GM06990 (cell line): ENCODE data around the gene DHRS11.

Experiments used
- DNase-seq: peaks from one replicate; pipeline ENCODE4 v3.0.0-alpha.2; 2011; ENCODE audit not compliant: insufficient read length; ENCODE audit errors: extremely low read depth
- H3K27me3 ChIP-seq: replicated peaks from 2 replicates; pipeline ENCODE4 v1.6.0; 2011; ENCODE audit warnings: low read length; ENCODE audit not compliant: control insufficient read depth, insufficient read depth
- H3K36me3 ChIP-seq: 2 replicates; pipeline ENCODE4 v1.5.1; 2011; ENCODE audit warnings: low read length; ENCODE audit not compliant: control insufficient read depth, insufficient read depth
- H3K4me3 ChIP-seq: replicated peaks from 2 replicates; pipeline ENCODE4 v1.5.1; 2011; ENCODE audit warnings: low read depth, mild to moderate bottlenecking, control low read depth, low read length
- TF ChIP-seq, protein P1 (sequence below): IDR thresholded peaks from 2 replicates; pipeline ENCODE4 v1.5.1; 2011; ENCODE audit warnings: low read length, control low read depth, mild to moderate bottlenecking, inconsistent platforms; ENCODE audit not compliant: insufficient read depth, poor library complexity, severe bottlenecking

Gene DHRS11

DNA sequence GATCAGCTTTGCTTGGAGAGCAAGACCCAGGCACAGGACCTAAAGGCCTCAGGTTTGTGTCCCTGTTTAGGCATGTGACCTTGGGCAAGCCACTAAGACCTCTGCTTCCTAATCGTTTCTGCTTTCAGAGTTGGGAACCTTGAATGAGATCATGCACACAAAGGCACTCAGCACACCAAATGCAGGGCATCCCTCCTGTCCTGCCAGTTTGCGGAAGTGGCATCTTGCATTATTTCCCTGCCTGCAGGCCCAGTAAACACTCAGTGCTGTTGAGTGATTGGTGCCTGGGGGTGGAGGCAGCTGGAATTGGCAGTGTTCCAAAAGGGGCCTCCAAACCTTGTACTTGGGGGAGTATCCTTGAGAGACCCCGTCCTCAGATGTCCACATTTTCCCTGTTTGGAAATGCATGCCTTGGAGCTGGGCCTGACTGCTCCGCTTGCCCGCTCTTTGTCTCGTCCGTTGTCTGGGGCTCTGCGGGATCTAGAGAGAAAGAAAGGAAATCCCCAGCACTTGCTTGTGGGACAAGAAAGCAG is 38.4 kb downstream of the DHRS11 start:
- TF ChIP-seq, protein P1, sequence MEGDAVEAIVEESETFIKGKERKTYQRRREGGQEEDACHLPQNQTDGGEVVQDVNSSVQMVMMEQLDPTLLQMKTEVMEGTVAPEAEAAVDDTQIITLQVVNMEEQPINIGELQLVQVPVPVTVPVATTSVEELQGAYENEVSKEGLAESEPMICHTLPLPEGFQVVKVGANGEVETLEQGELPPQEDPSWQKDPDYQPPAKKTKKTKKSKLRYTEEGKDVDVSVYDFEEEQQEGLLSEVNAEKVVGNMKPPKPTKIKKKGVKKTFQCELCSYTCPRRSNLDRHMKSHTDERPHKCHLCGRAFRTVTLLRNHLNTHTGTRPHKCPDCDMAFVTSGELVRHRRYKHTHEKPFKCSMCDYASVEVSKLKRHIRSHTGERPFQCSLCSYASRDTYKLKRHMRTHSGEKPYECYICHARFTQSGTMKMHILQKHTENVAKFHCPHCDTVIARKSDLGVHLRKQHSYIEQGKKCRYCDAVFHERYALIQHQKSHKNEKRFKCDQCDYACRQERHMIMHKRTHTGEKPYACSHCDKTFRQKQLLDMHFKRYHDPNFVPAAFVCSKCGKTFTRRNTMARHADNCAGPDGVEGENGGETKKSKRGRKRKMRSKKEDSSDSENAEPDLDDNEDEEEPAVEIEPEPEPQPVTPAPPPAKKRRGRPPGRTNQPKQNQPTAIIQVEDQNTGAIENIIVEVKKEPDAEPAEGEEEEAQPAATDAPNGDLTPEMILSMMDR = no peak
- Histone ChIP-seq H3K4me3 (no peak overlapping the region), H3K27me3 (no peaks in the 10 kb centered on the region; the same call in 1 of the 2 replicates), H3K36me3 (no peaks in the 10 kb centered on the region)
- DNase-seq = no peak

- Histone ChIP-seq H3K36me3 (no peaks in the 10 kb centered on the region), H3K4me3 (no peak overlapping the region), H3K27me3 (no peaks in the 10 kb centered on the region; the same call in 1 of the 2 replicates)
- TF ChIP-seq, protein P1 = no peak
- no peak for DNase-seq
Observed at GRCh38 chr17:36631022-36631421, 39.3 kb downstream of the DHRS11 start.

DNA sequence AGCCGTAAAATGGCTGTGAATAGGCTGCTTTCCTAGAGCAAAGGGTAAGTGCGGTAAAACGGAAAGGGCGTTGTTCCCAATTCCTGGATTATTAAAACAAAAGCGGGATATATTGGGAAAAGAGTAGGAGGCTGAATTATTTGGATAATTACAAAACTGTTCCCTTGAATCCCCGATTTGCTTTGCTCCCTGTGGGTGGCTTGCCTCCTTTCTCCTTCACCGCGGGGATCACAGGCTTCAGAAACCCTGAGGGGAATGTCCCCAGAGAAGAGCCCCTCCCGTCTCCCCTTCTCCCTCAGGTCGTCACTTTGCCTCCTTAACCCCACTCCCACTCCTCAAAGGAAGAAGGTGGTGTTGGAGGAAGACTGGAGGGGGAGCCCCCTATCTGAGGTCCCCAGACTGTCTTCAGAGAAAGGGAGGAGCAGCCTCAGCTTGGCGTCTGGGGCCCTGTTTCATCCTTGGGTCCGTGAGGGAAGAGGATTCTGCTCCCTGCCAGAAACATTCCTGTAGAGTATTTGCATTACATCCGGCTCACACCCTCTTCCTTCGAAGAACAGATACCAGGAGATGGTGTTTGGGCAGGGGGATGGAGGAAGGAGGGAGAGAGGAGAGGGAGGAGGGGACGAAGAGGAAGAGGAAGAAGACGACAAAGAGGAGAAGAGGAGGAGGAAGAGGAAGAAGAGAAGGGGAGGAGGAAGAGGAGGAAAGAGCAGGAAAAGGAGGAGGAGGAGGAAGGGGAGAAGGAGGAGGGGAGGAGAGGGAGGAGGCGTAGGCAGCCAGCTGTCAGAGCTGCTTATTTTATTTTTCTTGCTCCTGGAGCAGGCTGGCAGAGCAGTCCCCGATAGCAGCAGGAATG is 41.5 kb downstream of the DHRS11 start:
- no peak for DNase-seq
- no peaks in the 10 kb centered on the region; the same call in 1 of the 2 replicates for H3K27me3 ChIP-seq
- TF ChIP-seq, protein P1 = no peak
- no peak overlapping the region for H3K4me3 ChIP-seq
- H3K36me3 ChIP-seq = no peaks in the 10 kb centered on the region

- TF ChIP-seq, protein P1 = no peak
- H3K4me3 ChIP-seq = no peak overlapping the region
- no peaks in the 10 kb centered on the region for H3K36me3 ChIP-seq
- H3K27me3 ChIP-seq = peaks cover 3% of the 10 kb centered on the region
- DNase-seq = no peak
Observed at GRCh38 chr17:36640346-36640745, 48.7 kb downstream of the DHRS11 start.

DNA sequence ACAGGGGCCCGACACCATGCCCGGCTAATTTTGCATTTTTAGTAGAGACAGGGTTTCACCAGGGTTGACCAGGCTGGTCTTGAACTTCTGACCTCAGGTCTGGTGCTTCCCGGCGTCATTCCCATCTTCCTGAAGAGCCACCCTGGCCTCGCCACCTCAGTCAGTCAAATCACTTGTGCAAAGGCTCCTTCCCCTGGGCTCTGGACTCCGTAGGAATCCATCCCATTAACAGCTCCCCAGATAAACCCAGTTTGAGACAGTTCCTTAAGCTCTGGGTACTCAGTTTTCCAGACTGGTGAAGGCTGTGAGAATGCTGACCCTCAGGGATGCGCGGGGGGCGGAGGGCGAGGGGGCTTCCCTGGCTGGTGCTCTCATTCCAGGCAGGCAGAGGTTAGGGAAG is 49.2 kb downstream of the DHRS11 start:
- Histone ChIP-seq H3K4me3 (no peak overlapping the region), H3K27me3 (peaks cover 3% of the 10 kb centered on the region), H3K36me3 (no peaks in the 10 kb centered on the region)
- DNase-seq = no peak
- TF ChIP-seq, protein P1 = no peak
